HCT116 (cell line): ENCODE data around the gene PRXL2C.

Experiments
- EZH2 ChIP-seq: fragments of 200-600 bp; sonication (generic); IDR thresholded peaks from 2 replicates; pipeline ENCODE4 v1.6.1; 2017; ENCODE audit warnings: antibody characterized with exemption, mixed run types
- POLR2A ChIP-seq: IDR thresholded peaks from 2 replicates; pipeline ENCODE4 v1.7.0; 2011; ENCODE audit warnings: borderline replicate concordance; ENCODE audit not compliant: insufficient read depth, insufficient read length; ENCODE audit errors: extremely low read depth

GRCh38 chr9:96686638-96687335, 31.7 kb upstream of the PRXL2C start:
- TF ChIP-seq EZH2 = no peak
- TF ChIP-seq POLR2A = no peak
